Fibroblast of upper back skin (primary cell): ENCODE data around the gene TEX9.

ENCODE experiments used
- DNase-seq: peaks from one replicate; pipeline ENCODE4 v3.0.0-alpha.2; 2013

The TEX9 gene

DNA sequence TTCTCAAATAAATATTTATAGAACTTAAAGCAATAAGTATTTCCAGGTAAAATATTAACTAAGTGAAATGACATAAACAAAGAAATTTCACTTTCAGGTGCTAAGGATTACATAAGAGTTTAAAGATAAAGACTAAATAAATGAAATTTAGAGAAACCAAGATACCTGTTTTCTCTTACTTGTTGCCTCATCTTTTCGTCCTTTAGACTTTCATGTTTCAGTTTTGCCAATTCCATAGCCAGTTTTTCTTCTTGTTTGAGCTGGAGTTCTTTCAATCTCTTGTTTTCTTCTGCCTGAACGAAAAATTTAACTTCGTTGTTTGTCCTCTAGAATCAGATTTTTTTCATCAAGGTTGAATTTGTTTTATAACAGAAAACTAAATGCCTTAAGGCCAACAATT is 91.0 kb downstream of the TEX9 start:
- DNase-seq: no peak

- no peak for DNase-seq
Measured at GRCh38 chr15:56459096-56459495, 93.9 kb downstream of the TEX9 start.

DNA sequence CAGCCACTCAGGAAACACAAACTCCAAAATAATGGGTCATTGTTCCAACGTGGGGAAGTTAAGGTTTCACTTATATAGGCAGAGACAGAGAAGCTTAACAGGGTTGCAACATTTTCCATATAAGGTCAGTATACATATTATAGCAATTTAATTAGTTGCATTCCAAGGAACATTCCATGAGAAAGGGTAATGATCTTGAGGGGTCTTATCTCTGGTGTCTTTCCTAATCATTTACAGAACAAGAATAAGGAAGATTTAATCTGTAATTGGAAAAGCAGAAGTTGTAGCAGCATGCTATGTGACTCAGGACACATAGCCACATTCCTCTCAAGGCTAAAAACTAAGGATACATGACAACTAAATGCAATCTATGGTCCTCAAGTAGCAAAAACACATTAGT is 94.8 kb downstream of the TEX9 start:
- DNase-seq: peak; percentile 37

DNA sequence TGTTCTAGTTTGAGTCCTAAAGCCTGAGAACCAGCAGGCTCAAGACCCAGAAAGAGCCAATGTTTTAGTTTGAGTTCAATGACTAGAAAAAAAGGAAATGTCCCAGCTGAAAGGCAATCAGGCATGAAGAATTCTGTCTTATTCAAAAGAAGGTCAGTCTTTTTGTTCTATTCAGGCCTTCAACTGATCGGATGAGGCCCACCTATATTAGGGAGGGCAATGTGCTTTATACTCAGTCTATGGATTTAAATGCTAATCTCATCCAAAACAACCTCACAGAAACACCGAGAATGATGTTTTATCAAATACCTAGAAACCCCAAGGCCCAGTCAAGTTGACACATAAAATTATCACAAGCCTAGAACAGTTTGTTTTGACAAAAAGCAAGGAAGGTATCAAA is 95.7 kb downstream of the TEX9 start:
- DNase-seq: no peak

GRCh38 chr15:56464893-56465520 is 99.8 kb downstream of the TEX9 start, which contains the start of gene MNS1:
Gene MNS1 (minus strand): TSS chr15:56465137. CDS start chr15:56464972, 165 bp downstream.
- DNase-seq: peak; percentile 96

GRCh38 chr15:56467616-56468015 is 102.4 kb downstream of the TEX9 start:
- DNase-seq: no peak

GRCh38 chr15:56468401-56468800 is 103.2 kb downstream of the TEX9 start:
- no peak for DNase-seq

- no peak for DNase-seq
Measured at GRCh38 chr15:56469483-56469882, 104.3 kb downstream of the TEX9 start.

DNA sequence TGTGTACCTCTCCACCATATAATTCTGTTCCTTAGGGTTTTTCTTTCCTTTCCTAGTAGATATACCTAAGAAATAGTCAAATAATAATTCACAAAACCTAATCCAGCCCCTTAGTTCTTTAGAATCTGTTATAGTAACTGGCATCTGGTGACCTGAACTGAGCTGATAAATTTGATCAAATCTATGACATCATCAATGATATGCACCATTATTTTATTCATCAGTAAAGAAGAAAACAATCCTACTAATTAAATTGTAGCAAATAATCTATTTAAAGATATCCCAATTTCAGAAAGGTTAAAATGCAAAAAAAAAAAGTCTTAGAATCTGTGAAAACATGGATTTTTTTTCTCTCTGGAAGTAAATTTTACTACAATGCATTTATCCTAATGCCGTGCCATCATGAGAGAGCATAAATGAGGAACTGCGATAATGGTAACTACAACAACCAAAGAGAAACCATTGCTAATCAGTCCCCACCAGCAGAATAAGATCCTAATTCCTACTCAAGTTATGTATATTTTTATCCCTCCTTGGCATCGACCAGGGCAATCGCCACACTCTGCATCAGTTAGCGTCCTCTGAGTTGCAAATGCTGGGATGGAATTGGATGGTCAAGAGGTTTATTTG is 106.3 kb downstream of the TEX9 start:
- DNase-seq: no peak

DNA sequence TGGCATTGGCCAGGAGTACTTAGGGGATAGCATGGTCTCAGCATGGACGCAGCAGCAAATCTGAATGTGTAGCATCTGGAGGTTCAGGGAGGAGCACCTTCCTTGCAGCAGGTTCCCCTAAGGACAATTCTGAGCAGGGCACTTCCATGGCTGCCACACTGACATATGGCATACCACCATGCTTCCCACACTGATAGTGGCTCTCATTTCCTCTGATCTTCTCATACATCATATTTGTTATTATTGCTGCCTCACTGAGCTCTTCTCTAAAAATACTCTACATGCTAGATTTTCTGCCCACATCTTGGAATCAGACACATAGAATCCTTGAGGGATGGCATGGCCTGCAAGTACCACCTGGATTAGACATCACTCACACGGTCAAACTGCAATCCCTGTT is 107.1 kb downstream of the TEX9 start:
- no peak for DNase-seq

GRCh38 chr15:56473017-56473416 is 107.8 kb downstream of the TEX9 start:
- no peak for DNase-seq

GRCh38 chr15:56475351-56475750 is 110.1 kb downstream of the TEX9 start:
- DNase-seq: no peak
